Measurements from ENCODE around the gene DOCK8.

Gene DOCK8

DNA sequence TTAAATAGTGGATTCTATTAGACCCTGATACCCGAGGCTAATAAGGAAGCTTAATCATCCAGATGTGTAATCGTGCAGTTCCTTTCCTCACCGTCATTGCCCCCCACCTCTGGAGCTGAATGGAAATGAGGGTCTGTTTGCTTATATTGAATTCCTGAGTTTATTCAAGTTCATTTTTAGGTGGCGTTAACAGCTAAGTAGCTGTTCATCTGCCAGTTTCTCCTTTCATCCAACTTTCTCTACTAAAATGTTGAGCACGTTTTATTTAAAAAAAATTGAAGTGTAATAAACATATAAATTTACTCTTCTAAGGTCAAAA, 291.0 kb downstream of the DOCK8 start:
- no peak for DNase-seq

DNA sequence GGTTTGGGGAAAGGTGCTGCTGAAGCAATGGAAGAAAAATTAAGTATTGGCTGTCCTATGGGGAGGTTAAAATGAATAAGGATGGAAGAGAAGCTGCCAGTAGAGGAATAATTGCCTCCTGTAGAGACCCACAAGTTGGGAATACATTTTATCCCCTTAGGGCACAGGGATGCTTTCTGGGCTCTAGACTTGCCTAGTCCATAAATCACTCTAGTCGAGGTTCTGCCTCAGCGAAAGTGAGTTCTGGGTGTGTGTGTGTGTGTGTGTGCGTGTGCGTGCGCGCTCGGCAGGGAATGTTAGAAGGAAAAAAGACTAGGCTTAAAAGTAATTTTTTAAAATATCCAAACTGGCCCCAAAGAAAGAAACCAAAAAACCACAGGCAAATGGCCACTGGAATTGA, 291.6 kb downstream of the DOCK8 start:
- DNase-seq = no peak

DNA sequence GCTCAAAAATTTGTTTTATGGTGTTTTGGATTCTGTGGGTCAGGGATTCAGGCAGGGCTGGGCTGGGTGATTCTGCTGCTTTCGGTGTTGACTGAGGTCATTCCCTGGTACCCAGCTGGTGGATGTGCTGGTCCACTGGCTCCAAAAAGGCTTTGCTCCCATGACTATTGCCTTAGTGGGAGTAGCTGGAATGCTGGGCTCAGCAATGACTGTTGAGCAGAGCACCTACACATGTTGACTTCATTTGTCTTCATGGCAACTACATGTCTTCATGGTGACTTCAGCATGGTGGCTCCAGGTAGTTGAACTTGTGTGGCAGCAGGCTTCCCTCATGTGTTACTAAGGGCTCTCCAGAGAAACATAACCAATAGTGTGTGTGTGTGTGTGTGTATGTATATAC, 297.2 kb downstream of the DOCK8 start:
- no peak for DNase-seq

- DNase-seq = no peak
Measured at GRCh38 chr9:512555-513272, 298.0 kb downstream of the DOCK8 start.
